ENCODE results near the gene PNLIPRP3. TPM values are rescaled to one million over a fixed set of nuclear protein-coding genes. Genes with fewer than 3 reads are reported as not detected.

The PNLIPRP3 gene
- total RNA-seq, 1 donor from 2014 or later = not detected

GRCh38 chr10:116461680-116462079 lies 34.0 kb downstream of the PNLIPRP3 start:
- POLR2A ChIA-PET = no interaction called here
- H3K4me1 Mint-ChIP-seq = no peaks in the 10 kb centered on the region
- no peak for TF ChIP-seq CTCF (IDR thresholded peaks at IDR 0.05)
- no peaks in the 10 kb centered on the region for H3K9me3 Mint-ChIP-seq
- H3K27me3 Mint-ChIP-seq = no peaks in the 10 kb centered on the region
- no peak overlapping the region for H3K27ac Mint-ChIP-seq
- H3K36me3 Mint-ChIP-seq (ENCODE audit: low read depth) = no peaks in the 10 kb centered on the region
- CTCF ChIA-PET = no interaction called here
- ATAC-seq (ENCODE audit: low read depth) (no peak), DNase-seq (no peak)
- H3K4me3 Mint-ChIP-seq = no peak overlapping the region
- intact Hi-C loops (cut with micrococcal nuclease) = no loop called here

GRCh38 chr10:116464257-116464656 lies 36.6 kb downstream of the PNLIPRP3 start:
- no peaks in the 10 kb centered on the region for H3K4me1 Mint-ChIP-seq
- H3K4me3 Mint-ChIP-seq = no peak overlapping the region
- DNase-seq = no peak
- H3K36me3 Mint-ChIP-seq (ENCODE audit: low read depth) = no peaks in the 10 kb centered on the region
- ATAC-seq (ENCODE audit: low read depth) = no peak
- ChIA-PET CTCF (no interaction called here), POLR2A (no interaction called here)
- no peaks in the 10 kb centered on the region for H3K27me3 Mint-ChIP-seq
- no peak overlapping the region for H3K27ac Mint-ChIP-seq
- intact Hi-C loops (cut with micrococcal nuclease) = no loop called here
- no peak for TF ChIP-seq CTCF (IDR thresholded peaks at IDR 0.05)
- H3K9me3 Mint-ChIP-seq = no peaks in the 10 kb centered on the region

GRCh38 chr10:116465546-116465945 lies 37.9 kb downstream of the PNLIPRP3 start:
- Mint-ChIP-seq H3K36me3 (ENCODE audit: low read depth) (no peaks in the 10 kb centered on the region), H3K4me1 (no peaks in the 10 kb centered on the region), H3K27ac (no peak overlapping the region), H3K9me3 (no peaks in the 10 kb centered on the region), H3K27me3 (no peaks in the 10 kb centered on the region), H3K4me3 (no peak overlapping the region)
- ChIA-PET CTCF (no interaction called here), POLR2A (no interaction called here)
- ATAC-seq (ENCODE audit: low read depth) = no peak
- intact Hi-C loops (cut with micrococcal nuclease) = no loop called here
- no peak for DNase-seq
- no peak for TF ChIP-seq CTCF (IDR thresholded peaks at IDR 0.05)

- CTCF ChIA-PET = no interaction called here
- H3K4me3 Mint-ChIP-seq = no peak overlapping the region
- no peak overlapping the region for H3K27ac Mint-ChIP-seq
- no peak for ATAC-seq (ENCODE audit: low read depth)
- H3K9me3 Mint-ChIP-seq = no peaks in the 10 kb centered on the region
- no peak for TF ChIP-seq CTCF (IDR thresholded peaks at IDR 0.05)
- H3K27me3 Mint-ChIP-seq = no peaks in the 10 kb centered on the region
- H3K36me3 Mint-ChIP-seq (ENCODE audit: low read depth) = no peaks in the 10 kb centered on the region
- DNase-seq = no peak
- H3K4me1 Mint-ChIP-seq = no peaks in the 10 kb centered on the region
- intact Hi-C loops (cut with micrococcal nuclease) = no loop called here
- POLR2A ChIA-PET = no interaction called here
Measured at GRCh38 chr10:116466715-116467422, 39.2 kb downstream of the PNLIPRP3 start.

- ChIA-PET CTCF (no interaction called here), POLR2A (no interaction called here)
- H3K27me3 Mint-ChIP-seq = no peaks in the 10 kb centered on the region
- no peak overlapping the region for H3K4me3 Mint-ChIP-seq
- no peak for TF ChIP-seq CTCF (IDR thresholded peaks at IDR 0.05)
- H3K36me3 Mint-ChIP-seq (ENCODE audit: low read depth) = no peaks in the 10 kb centered on the region
- intact Hi-C loops (cut with micrococcal nuclease) = no loop called here
- no peak overlapping the region for H3K27ac Mint-ChIP-seq
- ATAC-seq (ENCODE audit: low read depth) (no peak), DNase-seq (no peak)
- H3K4me1 Mint-ChIP-seq = no peaks in the 10 kb centered on the region
- H3K9me3 Mint-ChIP-seq = no peaks in the 10 kb centered on the region
Measured at GRCh38 chr10:116469437-116469836, 41.8 kb downstream of the PNLIPRP3 start.

Measured in activated B cell treated with CpG ODN at 0.5 μM for 24 hours (primary cell).